ENCODE data around the gene WDR55.

DNA sequence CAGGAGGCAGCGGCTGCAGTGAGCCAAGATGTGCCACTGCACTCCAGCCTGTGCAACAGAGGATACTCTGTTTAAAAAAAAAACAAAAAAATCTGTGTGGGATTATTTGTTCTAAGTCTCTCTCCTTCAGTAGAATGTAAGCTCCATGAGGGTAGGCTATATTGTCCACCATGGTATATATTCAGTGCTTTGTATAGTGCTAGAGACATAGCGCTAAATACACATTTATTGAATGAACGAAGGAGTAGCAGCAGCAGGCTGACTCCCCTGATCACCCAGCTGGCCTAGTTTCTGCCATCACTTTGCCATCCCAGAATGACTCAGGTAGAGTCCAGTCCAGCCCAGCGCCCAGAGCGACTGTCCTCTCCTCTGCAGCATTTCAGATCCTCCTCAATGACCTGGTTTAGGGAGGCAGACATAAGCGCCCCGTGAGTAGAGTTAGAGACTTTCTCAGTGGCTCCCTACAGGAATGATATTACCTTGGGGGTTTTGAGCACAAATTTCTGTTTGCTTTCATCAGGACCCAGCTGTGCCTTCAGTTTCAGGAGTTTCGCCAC is 25.8 kb downstream of the WDR55 start:
- TF ChIP-seq BHLHE40 (IDR thresholded peaks at IDR 0.05; ENCODE audit: borderline replicate concordance), result no peak
- no peak for TF ChIP-seq FOXA1 (IDR thresholded peaks at IDR 0.05)
- no peak for TF ChIP-seq CTBP1 (IDR thresholded peaks at IDR 0.05; ENCODE audit: borderline replicate concordance)
- TF ChIP-seq NFRKB (IDR thresholded peaks at IDR 0.05), result no peak
- TF ChIP-seq ARNT (IDR thresholded peaks at IDR 0.05), result no peak
- no peak for TF ChIP-seq L3MBTL2 (conservative IDR thresholded peaks at IDR 0.05)
- no peak for TF ChIP-seq FOXM1 (IDR thresholded peaks at IDR 0.05; ENCODE audit: borderline replicate concordance)
- no peak for TF ChIP-seq TARDBP (IDR thresholded peaks at IDR 0.05)
- TF ChIP-seq HDGF (IDR thresholded peaks at IDR 0.05; ENCODE audit: borderline replicate concordance), result no peak

Measured in HEK293T (cell line).